H1 (cell line): ENCODE data around the gene TRAPPC12. TPM values are rescaled to one million over a fixed set of nuclear protein-coding genes. Genes with fewer than 3 reads are reported as not detected.

Experiments used
- CTCF ChIA-PET: fragments of 300-600 bp; sonication (Branson Sonifier 250); formaldehyde crosslinking; loops from one replicate; lab custom pipeline; 2021; ENCODE audit not compliant: partially characterized antibody; lab: Charles Lee
- POLR2A ChIA-PET: fragments of 300-600 bp; sonication (Branson Sonifier 250); formaldehyde crosslinking; loops from one replicate; lab custom pipeline; 2021; ENCODE audit warnings: inconsistent platforms; ENCODE audit not compliant: partially characterized antibody; lab: Charles Lee
- DNase-seq, 2 experiments: peaks; one replicate each; pipeline versions ENCODE4 v3.0.0 to v3.0.0-alpha.2; 2010 to 2022; ENCODE audit warnings: low spot score in 2 of 2, low read depth in 1 of 2, mixed read lengths in 1 of 2
- FAIRE-seq: peaks from 2 replicates; lab custom pipeline; 2011; peaks lifted over from hg19 to GRCh38; lab: Jason Lieb, UNC
- H2AFZ ChIP-seq: 2 replicates; pipeline ENCODE4 v1.8.1; 2012; ENCODE audit warnings: low read length, inconsistent platforms
- H2AK5ac ChIP-seq: 2 replicates; pipeline ENCODE4 v1.6.1; 2013; ENCODE audit warnings: low read depth, low read length
- H2BK120ac ChIP-seq: replicated peaks from 2 replicates; pipeline ENCODE3; 2013; ENCODE audit warnings: low read depth, low read length, inconsistent platforms
- H2BK12ac ChIP-seq: 2 replicates; pipeline ENCODE4 v1.6.1; 2013; ENCODE audit warnings: low read depth, low read length
- H2BK15ac ChIP-seq: 2 replicates; pipeline ENCODE4 v1.6.1; 2013; ENCODE audit warnings: low read length
- H2BK20ac ChIP-seq: 2 replicates; pipeline ENCODE4 v1.6.1; 2013; ENCODE audit warnings: low read length
- H2BK5ac ChIP-seq: 2 replicates; pipeline ENCODE4 v1.6.1; 2013; ENCODE audit warnings: low read depth, low read length
- H3K14ac ChIP-seq: 2 replicates; pipeline ENCODE4 v1.6.1; 2013; ENCODE audit warnings: inconsistent platforms; ENCODE audit not compliant: insufficient read length
- H3K18ac ChIP-seq: 2 replicates; pipeline ENCODE4 v1.6.1; 2013; ENCODE audit warnings: low read length; ENCODE audit errors: extremely low read depth
- H3K23ac ChIP-seq: 2 replicates; pipeline ENCODE4 v1.6.1; 2013; ENCODE audit warnings: inconsistent platforms; ENCODE audit not compliant: insufficient read length
- H3K23me2 ChIP-seq: 2 replicates; pipeline ENCODE4 v1.6.1; 2013; ENCODE audit warnings: low read depth, low read length
- H3K27ac ChIP-seq: 2 replicates; pipeline ENCODE4 v1.6.1; 2011; ENCODE audit warnings: low read depth, low read length, inconsistent platforms
- H3K27me3 ChIP-seq, 4 experiments: replicated peaks in 1 of 4; 1 replicate in 1 of 4; 2 replicates in 3 of 4; pipeline versions ENCODE4 v1.6.1 to v1.8.1; 2011 to 2013; ENCODE audit warnings: low read length in 3 of 4, mild to moderate bottlenecking in 3 of 4, inconsistent platforms in 2 of 4, mixed read lengths in 2 of 4, moderate library complexity in 1 of 4; ENCODE audit not compliant: control insufficient read depth in 3 of 4, insufficient read depth in 3 of 4; ENCODE audit errors: extremely low read depth in 1 of 4
- H3K36me3 ChIP-seq, 4 experiments: 2 replicates each; pipeline versions ENCODE4 v1.6.1 to v1.8.1; 2011 to 2013; ENCODE audit warnings: mild to moderate bottlenecking in 4 of 4, low read length in 3 of 4, moderate library complexity in 2 of 4, control low read depth in 1 of 4, inconsistent platforms in 1 of 4; ENCODE audit not compliant: insufficient read depth in 4 of 4, control insufficient read depth in 2 of 4
- H3K4ac ChIP-seq: replicated peaks from 2 replicates; pipeline ENCODE3; 2013; ENCODE audit warnings: low read length, low read depth, mixed read lengths, inconsistent platforms; ENCODE audit not compliant: insufficient read length
- H3K4me1 ChIP-seq, 4 experiments: replicated peaks in 1 of 4; 1 replicate in 1 of 4; 2 replicates in 3 of 4; pipeline versions ENCODE4 v1.6.1 to v1.8.1; 2011 to 2013; ENCODE audit warnings: low read length in 3 of 4, inconsistent platforms in 2 of 4, mixed read lengths in 1 of 4; ENCODE audit not compliant: insufficient read depth in 4 of 4, control insufficient read depth in 3 of 4
- H3K4me2 ChIP-seq, 2 experiments: 2 replicates each; pipeline versions ENCODE4 v1.6.1 to v1.8.1; 2011 to 2013; ENCODE audit warnings: low read depth in 2 of 2, low read length in 2 of 2, control low read depth in 1 of 2, inconsistent platforms in 1 of 2, mild to moderate bottlenecking in 1 of 2; ENCODE audit not compliant: insufficient read depth in 1 of 2
- H3K4me3 ChIP-seq, 4 experiments: fragments of 200-600, 300-600 bp in 1 of 4; sonication (generic), shearing (Covaris generic), sonication (Bioruptor Twin) in 1 of 4; 2 replicates each; pipeline versions ENCODE4 v1.5.1 to v1.8.1; 2011 to 2016; ENCODE audit warnings: low read length in 4 of 4, low read depth in 3 of 4, control low read depth in 2 of 4, inconsistent platforms in 2 of 4, mild to moderate bottlenecking in 2 of 4, mixed read lengths in 1 of 4, moderate library complexity in 1 of 4; ENCODE audit not compliant: insufficient read depth in 2 of 4; ENCODE audit errors: extremely low read depth in 1 of 4
- H3K56ac ChIP-seq: replicated peaks from 2 replicates; pipeline ENCODE3; 2013; ENCODE audit warnings: low read depth, mild to moderate bottlenecking, mixed read lengths, low read length, inconsistent platforms; ENCODE audit not compliant: insufficient read length
- H3K79me1 ChIP-seq: 2 replicates; pipeline ENCODE4 v1.6.1; 2013; ENCODE audit warnings: low read depth, low read length, control low read depth
- H3K79me2 ChIP-seq, 2 experiments: 2 replicates each; pipeline versions ENCODE4 v1.6.1 to v1.8.1; 2012 to 2013; ENCODE audit warnings: low read length in 2 of 2, mild to moderate bottlenecking in 2 of 2, inconsistent platforms in 1 of 2; ENCODE audit not compliant: insufficient read depth in 2 of 2, control insufficient read depth in 1 of 2
- H3K9ac ChIP-seq, 4 experiments: replicated peaks in 1 of 4; 1 replicate in 1 of 4; 2 replicates in 3 of 4; pipeline versions ENCODE4 v1.6.1 to v1.8.1; 2011 to 2013; ENCODE audit warnings: low read depth in 3 of 4, low read length in 3 of 4, control low read depth in 2 of 4, mild to moderate bottlenecking in 2 of 4, moderate library complexity in 2 of 4, inconsistent platforms in 1 of 4; ENCODE audit errors: extremely low read depth in 1 of 4
- H3K9me3 ChIP-seq, 2 experiments: 2 replicates each; pipeline versions ENCODE4 v1.6.1 to v1.8.1; 2012 to 2013; ENCODE audit warnings: mild to moderate bottlenecking in 2 of 2, moderate library complexity in 2 of 2, control low read depth in 1 of 2, inconsistent platforms in 1 of 2, low read depth in 1 of 2, low read length in 1 of 2, mixed read lengths in 1 of 2; ENCODE audit not compliant: insufficient read depth in 2 of 2
- H4K20me1 ChIP-seq, 2 experiments: replicated peaks in 1 of 2; 2 replicates each; pipeline versions ENCODE3 to v1.8.1; 2011 to 2013; ENCODE audit warnings: inconsistent platforms in 2 of 2, low read length in 2 of 2, mild to moderate bottlenecking in 1 of 2; ENCODE audit not compliant: insufficient read depth in 2 of 2, control insufficient read depth in 1 of 2
- H4K5ac ChIP-seq: 2 replicates; pipeline ENCODE4 v1.6.1; 2013; ENCODE audit warnings: low read length, low read depth, mixed read lengths, inconsistent platforms; ENCODE audit not compliant: insufficient read length
- H4K8ac ChIP-seq: 2 replicates; pipeline ENCODE4 v1.8.0; 2013; ENCODE audit warnings: mild to moderate bottlenecking, moderate library complexity, low read length, inconsistent platforms; ENCODE audit not compliant: insufficient read depth; ENCODE audit errors: extremely low read depth
- H4K91ac ChIP-seq: replicated peaks from 2 replicates; pipeline ENCODE3; 2013; ENCODE audit warnings: low read length, mixed read lengths, inconsistent platforms; ENCODE audit not compliant: insufficient read length
- ATF3 ChIP-seq: IDR thresholded peaks from 2 replicates; pipeline ENCODE4 v1.6.1; 2011; ENCODE audit warnings: low read depth, mild to moderate bottlenecking, low read length; ENCODE audit not compliant: insufficient read depth
- BACH1 ChIP-seq: IDR thresholded peaks from 2 replicates; pipeline ENCODE4 v1.6.1; 2012; ENCODE audit warnings: low read length, improper control_type of control experiment
- BCL11A ChIP-seq, 2 experiments: IDR thresholded peaks; one replicate each; pipeline ENCODE4 v1.6.1; 2011; ENCODE audit warnings: low read depth in 2 of 2, low read length in 2 of 2, mild to moderate bottlenecking in 2 of 2
- CHD2 ChIP-seq: IDR thresholded peaks from 2 replicates; pipeline ENCODE4 v1.6.1; 2012; ENCODE audit warnings: low read length, improper control_type of control experiment
- CREB1 ChIP-seq: IDR thresholded peaks from 2 replicates; pipeline ENCODE4 v1.6.1; 2012; ENCODE audit warnings: inconsistent platforms
- EGR1 ChIP-seq: IDR thresholded peaks from 2 replicates; pipeline ENCODE4 v1.6.1; 2011; ENCODE audit warnings: low read depth, low read length, borderline replicate concordance
- EP300 ChIP-seq, 2 experiments: IDR thresholded peaks; 1 replicate in 1 of 2; 2 replicates in 1 of 2; pipeline ENCODE4 v1.6.1; 2011 to 2012; ENCODE audit warnings: low read depth in 2 of 2, low read length in 2 of 2, mild to moderate bottlenecking in 2 of 2, borderline replicate concordance in 1 of 2, inconsistent platforms in 1 of 2, moderate library complexity in 1 of 2
- MAX ChIP-seq: IDR thresholded peaks from 2 replicates; pipeline ENCODE4 v1.6.1; 2012; ENCODE audit warnings: inconsistent platforms
- NRF1 ChIP-seq: IDR thresholded peaks from 2 replicates; pipeline ENCODE4 v1.6.1; 2011; ENCODE audit warnings: mild to moderate bottlenecking, low read depth, low read length, improper control_type of control experiment
- SAP30 ChIP-seq: fragments of 300-600 bp; sonication (generic); IDR thresholded peaks from 2 replicates; pipeline ENCODE4 v1.7.1; 2012; ENCODE audit warnings: low read length, moderate library complexity, mild to moderate bottlenecking, inconsistent platforms; ENCODE audit not compliant: insufficient read depth, insufficient replicate concordance
- SIN3A ChIP-seq, 2 experiments: IDR thresholded peaks in 1 of 2; conservative IDR thresholded peaks in 1 of 2; 2 replicates each; pipeline ENCODE4 v1.6.1; 2011 to 2012; ENCODE audit warnings: low read length in 2 of 2, improper control_type of control experiment in 1 of 2, low read depth in 1 of 2, mild to moderate bottlenecking in 1 of 2
- SIRT6 ChIP-seq: IDR thresholded peaks from one replicate; pipeline ENCODE4 v1.7.1; 2012; ENCODE audit warnings: low read length, inconsistent platforms
- SP4 ChIP-seq: IDR thresholded peaks from 2 replicates; pipeline ENCODE4 v1.6.1; 2012; ENCODE audit warnings: low read length, inconsistent platforms
- SRF ChIP-seq: IDR thresholded peaks from 2 replicates; pipeline ENCODE4 v1.6.1; 2011; ENCODE audit warnings: mild to moderate bottlenecking, low read depth, low read length, moderate library complexity
- YY1 ChIP-seq: IDR thresholded peaks from 2 replicates; pipeline ENCODE4 v1.6.1; 2011; ENCODE audit warnings: low read depth, mild to moderate bottlenecking, low read length
- WGBS, 2 experiments: shearing (Covaris generic) in 1 of 2; methylation state at CpG; one replicate each; pipeline versions ENCODE4 v1.1.6 to v1.1.7; 2013 to 2015; ENCODE audit warnings: low lambda C conversion rate in 2 of 2, mixed read lengths in 2 of 2, inconsistent platforms in 1 of 2, low coverage in 1 of 2, missing lambda C conversion rate in 1 of 2; ENCODE audit not compliant: insufficient replicate concordance in 2 of 2, insufficient coverage in 1 of 2, insufficient read length in 1 of 2; ENCODE audit errors: extremely low coverage in 1 of 2, missing lambda C conversion rate in 1 of 2; 5-methylcytosine and 5-hydroxymethylcytosine counted together
- polyA plus RNA-seq, 7 experiments: library from polyadenylated mRNA; depleted of rRNA in 3 of 7; stranded (reverse) in 5 of 7; unstranded in 2 of 7; fragments of >200 nt in 5 of 7; fragments of 200-250 nt in 2 of 7; gene quantifications; 1 replicate in 5 of 7; 2 replicates in 1 of 7; 4 replicates in 1 of 7; pipeline versions ENCODE4 v1.2.1 to v1.2.3, GENCODE V29; 2011 to 2013; ENCODE audit warnings: missing spikeins in 2 of 7, mixed read lengths in 2 of 7
- total RNA-seq: library from RNA; stranded (reverse); fragmentation: NEBNext Ultra II Directional; extraction: Animal tissue kit (Norgen Biotek cat#: 25700); gene quantifications from 2 replicates; pipeline ENCODE4 v1.2.1, GENCODE V29; 2021

The TRAPPC12 gene
- total and polyA plus RNA-seq, 2 of the 8 experiments (the other 6 are each of a cell fraction or from before 2014, with no cell fraction given), result 35.0 to 67.3 TPM

- DNase-seq (no peak), FAIRE-seq (no peak)
- Histone ChIP-seq H3K79me1 (no peaks in the 10 kb centered on the region), H3K4ac (no peak overlapping the region), H3K4me2 (no peak overlapping the region), H3K56ac (no peak overlapping the region), H2BK15ac (no peak overlapping the region), H3K4me1 (no peaks in the 10 kb centered on the region), H3K4me3 (no peak overlapping the region), H2BK20ac (no peak overlapping the region), H2AK5ac (no peak overlapping the region), H3K27me3 (no peaks in the 10 kb centered on the region), H3K79me2 (peaks cover 0 to 4% of the 10 kb centered on the region in 2 experiments; a peak in 1 of 4 replicates), H2AFZ (no peak overlapping the region), H3K23ac (no peak overlapping the region), H4K5ac (no peak overlapping the region), H2BK5ac (no peak overlapping the region), H4K8ac (no peak overlapping the region)
- ChIA-PET CTCF (no interaction called here), POLR2A (no interaction called here)
- TF ChIP-seq BCL11A (IDR thresholded peaks at IDR 0.05; ENCODE audit: low read depth in 2 of 2, low read length in 2 of 2), result no peak
- TF ChIP-seq SAP30, result no peak
- no peak for TF ChIP-seq BACH1
- no peak for TF ChIP-seq SIN3A (conservative IDR thresholded peaks at IDR 0.05 in 1 of 2, IDR thresholded peaks at IDR 0.05 in 1 of 2; ENCODE audit: low read depth in 1 of 2, low read length in 2 of 2)
- TF ChIP-seq SP4, result no peak
- no peak for TF ChIP-seq MAX
- TF ChIP-seq CHD2, result no peak
- no peak for TF ChIP-seq ATF3
- no peak for TF ChIP-seq YY1
- no peak for TF ChIP-seq EGR1
- no peak for TF ChIP-seq SIRT6
- no peak for TF ChIP-seq NRF1
- TF ChIP-seq SRF, result no peak
- no peak for TF ChIP-seq CREB1
- no peak for TF ChIP-seq EP300 (IDR thresholded peaks at IDR 0.05; ENCODE audit: borderline replicate concordance in 1 of 2, low read depth in 2 of 2, low read length in 2 of 2)
- TF ChIP-seq, all 59 proteins: peak for 0
- 78% methylated on average over 2 of the region's 2 CpGs; no CpG with 5 or more reads in 1 of the 2 experiments for WGBS, 2 experiments
- Histone ChIP-seq H3K9me3 (no peaks in the 10 kb centered on the region), H4K20me1 (no peaks in the 10 kb centered on the region), H3K14ac (no peak overlapping the region), H3K36me3 (peaks cover 2 to 9% (median 3%) of the 10 kb centered on the region in 4 experiments; a peak in 6 of 8 replicates), H3K18ac (no peak overlapping the region), H4K91ac (no peak overlapping the region), H2BK12ac (no peak overlapping the region), H3K23me2 (no peaks in the 10 kb centered on the region), H3K9ac (no peak overlapping the region), H2BK120ac (no peak overlapping the region), H3K27ac (no peak overlapping the region)
Measured at GRCh38 chr2:3512086-3512485, 132.6 kb downstream of the TRAPPC12 start.
